PC-9 (cell line): ENCODE data around the gene TBCD. TPM values are rescaled to one million over a fixed set of nuclear protein-coding genes. Genes with fewer than 3 reads are reported as not detected.

Source experiments
- BruUV-seq: library from RNA; stranded (reverse); fragments of 400-500 nt; replicated peaks from 2 replicates; lab custom pipeline; 2021; lab: Mats Ljungman, UMichigan
- CTCF ChIA-PET: fragments of 300-600 bp; sonication (Branson Sonifier 250); formaldehyde crosslinking; loops from one replicate; lab custom pipeline; 2022; ENCODE audit warnings: antibody characterized with exemption; lab: Charles Lee
- POLR2A ChIA-PET: fragments of 300-600 bp; sonication (Branson Sonifier 250); formaldehyde crosslinking; loops from one replicate; lab custom pipeline; 2022; ENCODE audit warnings: antibody characterized with exemption; ENCODE audit not compliant: unreplicated experiment; lab: Charles Lee
- DNase-seq, 2 experiments: peaks; one replicate each; pipeline versions ENCODE4 v3.0.0 to v3.0.0-alpha.2; 2015 to 2022; ENCODE audit warnings: mixed read lengths in 1 of 2
- H2AFZ ChIP-seq: fragments of 200-600 bp; sonication (generic); 2 replicates; pipeline ENCODE4 v1.8.1; 2017; ENCODE audit warnings: antibody characterized with exemption
- H3F3A ChIP-seq: fragments of 200-600 bp; sonication (generic); 2 replicates; pipeline ENCODE4 v1.8.1; 2017; ENCODE audit warnings: antibody characterized with exemption, mild to moderate bottlenecking, low read depth; ENCODE audit not compliant: insufficient read depth
- H3K27ac ChIP-seq: fragments of 200-600 bp; sonication (generic); 2 replicates; pipeline ENCODE4 v1.6.1; 2016; ENCODE audit warnings: mixed run types
- H3K27me3 ChIP-seq: fragments of 200-600 bp; sonication (generic); 2 replicates; pipeline ENCODE4 v1.6.1; 2016; ENCODE audit warnings: low read depth, mixed run types; ENCODE audit not compliant: insufficient read depth
- H3K36me3 ChIP-seq: fragments of 200-600 bp; sonication (generic); 2 replicates; pipeline ENCODE4 v1.6.1; 2016; ENCODE audit warnings: low read depth, mixed run types
- H3K4me1 ChIP-seq: fragments of 200-600 bp; sonication (generic); replicated peaks from 2 replicates; pipeline ENCODE4 v1.6.1; 2016; ENCODE audit warnings: mixed run types; ENCODE audit not compliant: insufficient read depth
- H3K4me2 ChIP-seq: fragments of 200-600 bp; sonication (generic); 2 replicates; pipeline ENCODE4 v1.6.1; 2017; ENCODE audit warnings: mixed run types
- H3K4me3 ChIP-seq: fragments of 200-600 bp; sonication (generic); 2 replicates; pipeline ENCODE4 v1.6.1; 2016; ENCODE audit warnings: mixed run types
- H3K79me2 ChIP-seq: fragments of 200-600 bp; sonication (generic); 2 replicates; pipeline ENCODE4 v1.6.1; 2017; ENCODE audit warnings: low read depth, mixed run types
- H3K9me2 ChIP-seq: fragments of 200-600 bp; sonication (generic); 2 replicates; pipeline ENCODE4 v1.8.1; 2017; ENCODE audit warnings: mild to moderate bottlenecking; ENCODE audit not compliant: insufficient read depth
- H3K9me3 ChIP-seq: fragments of 200-600 bp; sonication (generic); 2 replicates; pipeline ENCODE4 v1.8.1; 2016; ENCODE audit warnings: low read depth; ENCODE audit not compliant: insufficient read depth
- H4K20me1 ChIP-seq: fragments of 200-600 bp; sonication (generic); 2 replicates; pipeline ENCODE4 v1.8.1; 2017; ENCODE audit not compliant: insufficient read depth
- CTCF ChIP-seq: fragments of 200-600 bp; sonication (generic); conservative IDR thresholded peaks from 2 replicates; pipeline ENCODE4 v1.6.1; 2017; ENCODE audit warnings: mixed run types, antibody characterized with exemption, mild to moderate bottlenecking, moderate library complexity
- EZH2 ChIP-seq: fragments of 200-600 bp; sonication (generic); IDR thresholded peaks from 2 replicates; pipeline ENCODE4 v1.8.0; 2017; ENCODE audit warnings: antibody characterized with exemption, low read depth
- intact Hi-C: fragments of 100-400 bp; cut with micrococcal nuclease; formaldehyde crosslinking; loops from one replicate; pipeline ENCODE4 v1.10.0; 2022; ENCODE audit not compliant: unreplicated experiment
- total RNA-seq: library from RNA; stranded (reverse); gene quantifications from 2 replicates; pipeline ENCODE4 v1.2.3, GENCODE V29; 2021

The TBCD gene
- total RNA-seq, 1 experiment from 2014 or later: 115 TPM

- Histone ChIP-seq H3K79me2 (no peaks in the 10 kb centered on the region), H3K36me3 (no peaks in the 10 kb centered on the region), H2AFZ (no peak overlapping the region), H3K27ac (no peak overlapping the region), H3F3A (no peaks in the 10 kb centered on the region), H3K4me3 (no peak overlapping the region), H3K27me3 (no peaks in the 10 kb centered on the region), H3K9me2 (no peaks in the 10 kb centered on the region), H3K9me3 (no peaks in the 10 kb centered on the region), H3K4me2 (no peak overlapping the region), H4K20me1 (no peaks in the 10 kb centered on the region), H3K4me1 (no peaks in the 10 kb centered on the region)
- intact Hi-C loops: no loop called here
- ChIA-PET POLR2A (no interaction called here), CTCF (no interaction called here)
- DNase-seq: no peak
- TF ChIP-seq EZH2 (no peak), CTCF (no peak)
- BruUV-seq: no TSS peak
Observed at GRCh38 chr17:82826211-82826610, 74.3 kb downstream of the TBCD start.

GRCh38 chr17:82826956-82827355, 75.1 kb downstream of the TBCD start:
- POLR2A ChIA-PET: no interaction called here
- H3K4me2 ChIP-seq: no peak overlapping the region
- H3K4me1 ChIP-seq: no peaks in the 10 kb centered on the region
- intact Hi-C loops: no loop called here
- H3K9me3 ChIP-seq: no peaks in the 10 kb centered on the region
- H4K20me1 ChIP-seq: no peaks in the 10 kb centered on the region
- H3K4me3 ChIP-seq: no peak overlapping the region
- no TSS peak for BruUV-seq
- no peaks in the 10 kb centered on the region for H3K9me2 ChIP-seq
- DNase-seq: no peak
- H3K27me3 ChIP-seq: no peaks in the 10 kb centered on the region
- H3F3A ChIP-seq: no peaks in the 10 kb centered on the region
- no peak for TF ChIP-seq EZH2
- TF ChIP-seq CTCF: no peak
- H3K27ac ChIP-seq: no peak overlapping the region
- H3K36me3 ChIP-seq: no peaks in the 10 kb centered on the region
- CTCF ChIA-PET: no interaction called here
- H3K79me2 ChIP-seq: no peaks in the 10 kb centered on the region
- no peak overlapping the region for H2AFZ ChIP-seq

GRCh38 chr17:82828875-82829487, 77.1 kb downstream of the TBCD start:
- no peaks in the 10 kb centered on the region for H4K20me1 ChIP-seq
- CTCF ChIA-PET: no interaction called here

More at GRCh38 chr17:82828875-82829487, 77.1 kb downstream of the TBCD start:
- Histone ChIP-seq H3K27me3 (no peaks in the 10 kb centered on the region), H2AFZ (no peak overlapping the region), H3K79me2 (no peaks in the 10 kb centered on the region), H3K27ac (no peak overlapping the region), H3K9me3 (no peaks in the 10 kb centered on the region), H3K36me3 (no peaks in the 10 kb centered on the region), H3K4me3 (no peak overlapping the region), H3F3A (no peaks in the 10 kb centered on the region), H3K9me2 (no peaks in the 10 kb centered on the region), H3K4me1 (no peaks in the 10 kb centered on the region), H3K4me2 (no peak overlapping the region)
- no TSS peak for BruUV-seq
- TF ChIP-seq EZH2 (no peak), CTCF (no peak)
- no peak for DNase-seq
- intact Hi-C loops: no loop called here
- POLR2A ChIA-PET: no interaction called here
